Esophagus muscularis mucosa (tissue), 4 donors: ENCODE data around the gene SYT15. TPM values are rescaled to one million over a fixed set of nuclear protein-coding genes. Genes with fewer than 3 reads are reported as not detected.
"Not testable (repeated sequence)": the region's sequence is repeated elsewhere in the genome, so short reads cannot be mapped to it uniquely, and the experiment has no call there.

Experiments used
- DNase-seq: peaks from one replicate; pipeline ENCODE4 v3.0.0-alpha.2; 2017; ENCODE audit errors: extremely low spot score
- H3K27ac ChIP-seq, 4 donors: fragments of 200-600 bp; sonication (generic); replicated peaks in 1 of 4; 1 replicate in 3 of 4; 2 replicates in 1 of 4; pipeline ENCODE4 v1.5.1; 2016 to 2019; ENCODE audit warnings: mild to moderate bottlenecking in 1 of 4
- H3K27me3 ChIP-seq, 4 donors: fragments of 200-600 bp; sonication (generic); one replicate each; pipeline versions ENCODE4 v1.5.1 to v1.6.0; 2016 to 2019
- H3K36me3 ChIP-seq, 4 donors: fragments of 200-600 bp; sonication (generic); one replicate each; pipeline ENCODE4 v1.5.1; 2016 to 2019
- H3K4me1 ChIP-seq, 4 donors: fragments of 200-600 bp; sonication (generic); one replicate each; pipeline ENCODE4 v1.5.1; 2016 to 2019
- H3K4me3 ChIP-seq, 4 donors: fragments of 200-600 bp; sonication (generic); 1 replicate in 2 of 4; 2 replicates in 2 of 4; pipeline ENCODE4 v1.5.1; 2016 to 2019; ENCODE audit warnings: mild to moderate bottlenecking in 4 of 4, moderate library complexity in 1 of 4
- H3K9me3 ChIP-seq, 4 donors: fragments of 200-600 bp; sonication (generic); 1 replicate in 3 of 4; 2 replicates in 1 of 4; pipeline ENCODE4 v1.5.1; 2016 to 2019
- WGBS: methylation state at CpG from one replicate; pipeline ENCODE4 v1.1.5; 2018; 5-methylcytosine and 5-hydroxymethylcytosine counted together
- intact Hi-C: fragments of 100-400 bp; cut with DNase I; formaldehyde crosslinking; loops from one replicate; pipeline ENCODE4 v1.15.1; 2023
- total RNA-seq, 4 donors: library from RNA; depleted of rRNA; stranded (reverse); fragments of >200 nt; gene quantifications; one replicate each; pipeline versions ENCODE4 v1.1.0 to v1.2.1, GENCODE V29; 2016

SYT15 gene
- total RNA-seq, 4 donors from 2014 or later = 2.1 to 7.4 (median 5.4) TPM

DNA sequence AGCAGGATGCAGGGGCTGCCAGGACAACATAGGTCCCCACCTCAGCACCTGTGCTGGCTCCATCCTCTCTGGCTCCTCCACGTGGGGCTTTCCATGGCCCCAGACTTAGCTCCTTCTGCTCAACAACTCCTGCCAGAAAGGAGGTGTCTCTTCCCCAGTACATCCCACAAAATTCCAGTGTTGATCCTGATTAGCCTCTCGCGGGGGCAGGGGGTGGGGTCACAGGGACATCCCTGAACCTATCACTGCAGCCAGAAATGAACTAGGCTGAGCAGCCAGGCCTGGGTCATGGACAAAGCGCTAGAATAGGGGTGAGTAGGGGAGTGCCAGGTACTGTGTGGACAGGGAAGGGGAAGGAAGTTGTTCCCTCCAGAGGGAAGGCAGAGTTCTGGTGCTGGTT is 5.0 kb upstream of the SYT15 start:
- H3K4me1 ChIP-seq, DNase-seq, H3K9me3 ChIP-seq, intact Hi-C loops, H3K36me3 ChIP-seq, H3K27ac ChIP-seq, H3K4me3 ChIP-seq: not testable (repeated sequence)
- peaks cover 0 to 14% (median 0%) of the 10 kb centered on the region in 4 donors for H3K27me3 ChIP-seq
- no CpG with 5 or more reads among the region's 4 CpGs for WGBS

- no CpG with 5 or more reads among the region's 50 CpGs for WGBS
- DNase-seq, H3K27ac ChIP-seq, H3K36me3 ChIP-seq, H3K9me3 ChIP-seq, intact Hi-C loops, H3K4me1 ChIP-seq: not testable (repeated sequence)
- peaks cover 0 to 14% (median 0%) of the 10 kb centered on the region in 4 donors for H3K27me3 ChIP-seq
- H3K4me3 ChIP-seq = peak overlapping the region in 3 of 4 donors; percentile 26 to 45 (median 27)
Observed at GRCh38 chr10:46577624-46578473, 1.1 kb upstream of the SYT15 start.

DNA sequence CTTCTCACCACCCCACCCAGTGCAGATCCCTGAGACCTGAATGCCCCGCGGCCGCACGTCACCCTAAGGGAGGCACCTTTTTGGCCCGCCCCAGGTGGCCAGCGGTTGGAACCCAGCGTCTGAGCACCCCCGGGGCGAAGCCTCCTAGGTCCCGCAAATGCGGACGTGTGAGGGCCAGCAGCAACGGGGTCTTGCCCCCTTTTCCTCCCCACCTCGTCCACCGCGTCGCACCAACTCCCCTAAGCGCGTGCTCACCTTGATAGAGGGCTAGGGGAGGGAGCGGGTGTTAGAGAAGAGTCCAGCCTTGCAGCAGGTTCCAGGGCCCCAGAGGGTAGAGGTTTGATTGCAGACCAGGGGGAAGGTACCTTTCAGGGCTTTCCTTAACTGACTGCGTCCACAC is 450 bp downstream of the SYT15 start:
- H3K4me3 ChIP-seq, intact Hi-C loops, H3K27ac ChIP-seq, H3K36me3 ChIP-seq, H3K4me1 ChIP-seq, DNase-seq, H3K9me3 ChIP-seq: not testable (repeated sequence)
- H3K27me3 ChIP-seq = peaks cover 0 to 14% (median 0%) of the 10 kb centered on the region in 4 donors
- no CpG with 5 or more reads among the region's 21 CpGs for WGBS

DNA sequence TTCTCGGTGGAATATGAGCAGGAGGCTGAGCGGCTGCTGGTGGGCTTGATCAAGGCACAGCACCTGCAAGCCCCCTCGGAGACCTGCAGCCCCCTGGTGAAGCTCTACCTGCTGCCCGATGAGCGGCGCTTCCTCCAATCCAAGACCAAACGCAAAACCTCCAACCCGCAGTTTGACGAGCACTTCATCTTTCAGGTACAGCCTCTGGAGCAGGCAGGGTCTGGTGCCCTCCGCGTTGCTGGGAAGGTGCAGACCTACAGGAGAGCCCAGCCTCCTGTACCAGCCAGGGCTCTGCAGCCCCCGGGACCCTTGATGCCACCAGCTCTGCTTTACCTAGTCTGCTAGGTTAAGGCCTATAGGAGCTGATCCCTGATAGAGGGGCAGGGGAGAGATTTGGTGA is 3.1 kb downstream of the SYT15 start:
- H3K36me3 ChIP-seq, DNase-seq, H3K4me3 ChIP-seq, H3K27ac ChIP-seq, H3K9me3 ChIP-seq, H3K4me1 ChIP-seq, intact Hi-C loops: not testable (repeated sequence)
- peaks cover 0 to 14% (median 0%) of the 10 kb centered on the region in 4 donors for H3K27me3 ChIP-seq
- WGBS = no CpG with 5 or more reads among the region's 12 CpGs

GRCh38 chr10:46582568-46582967 is 3.6 kb downstream of the SYT15 start:
- H3K36me3 ChIP-seq, intact Hi-C loops, H3K9me3 ChIP-seq, DNase-seq, H3K4me3 ChIP-seq, H3K27ac ChIP-seq, H3K4me1 ChIP-seq: not testable (repeated sequence)
- peaks cover 0 to 14% (median 0%) of the 10 kb centered on the region in 4 donors for H3K27me3 ChIP-seq
- no CpG with 5 or more reads among the region's 11 CpGs for WGBS

GRCh38 chr10:46584196-46584595 is 5.3 kb downstream of the SYT15 start:
- H3K27me3 ChIP-seq, H3K36me3 ChIP-seq, H3K4me3 ChIP-seq, intact Hi-C loops, H3K27ac ChIP-seq, DNase-seq, H3K9me3 ChIP-seq, H3K4me1 ChIP-seq: not testable (repeated sequence)
- no CpG with 5 or more reads among the region's 11 CpGs for WGBS

- H3K9me3 ChIP-seq, H3K4me1 ChIP-seq, H3K4me3 ChIP-seq, H3K27ac ChIP-seq, H3K27me3 ChIP-seq, intact Hi-C loops, H3K36me3 ChIP-seq, DNase-seq: not testable (repeated sequence)
- WGBS = no CpG with 5 or more reads among the region's 13 CpGs
Observed at GRCh38 chr10:46585246-46585645, 6.3 kb downstream of the SYT15 start.

GRCh38 chr10:46587546-46587945 is 8.6 kb downstream of the SYT15 start:
- H3K4me3 ChIP-seq, H3K4me1 ChIP-seq, H3K27me3 ChIP-seq, intact Hi-C loops, H3K36me3 ChIP-seq, H3K9me3 ChIP-seq, H3K27ac ChIP-seq, DNase-seq: not testable (repeated sequence)
- WGBS = no CpG with 5 or more reads among the region's 24 CpGs

GRCh38 chr10:46588221-46588620 is 9.3 kb downstream of the SYT15 start:
- H3K27ac ChIP-seq, DNase-seq, intact Hi-C loops, H3K9me3 ChIP-seq, H3K36me3 ChIP-seq, H3K27me3 ChIP-seq, H3K4me3 ChIP-seq, H3K4me1 ChIP-seq: not testable (repeated sequence)
- no CpG with 5 or more reads among the region's 3 CpGs for WGBS

- H3K9me3 ChIP-seq, H3K27ac ChIP-seq, H3K4me1 ChIP-seq, H3K36me3 ChIP-seq, DNase-seq, H3K27me3 ChIP-seq, intact Hi-C loops, H3K4me3 ChIP-seq: not testable (repeated sequence)
- no CpG with 5 or more reads among the region's 3 CpGs for WGBS
Observed at GRCh38 chr10:46589589-46589988, 10.7 kb downstream of the SYT15 start.

DNA sequence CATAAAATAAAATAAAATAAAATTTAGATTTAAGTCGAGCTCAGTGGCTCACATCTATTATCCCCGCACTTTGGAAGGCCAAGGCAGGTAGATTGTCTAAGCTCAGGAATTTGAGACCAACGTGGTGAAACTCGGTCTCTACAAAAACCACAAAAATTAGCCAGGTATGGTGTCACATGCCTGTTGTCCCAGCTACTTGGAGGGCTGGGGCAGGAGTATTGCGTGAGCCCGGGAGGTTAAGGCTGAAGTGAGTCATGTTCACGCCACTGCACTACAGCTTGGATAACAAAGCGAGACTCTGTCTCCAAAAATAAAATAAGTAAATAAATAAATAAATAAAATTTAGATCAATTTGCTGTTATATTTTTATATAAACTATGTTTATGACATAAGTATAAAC is 12.1 kb downstream of the SYT15 start:
- H3K4me3 ChIP-seq, DNase-seq, H3K4me1 ChIP-seq, intact Hi-C loops, H3K27me3 ChIP-seq, H3K36me3 ChIP-seq, H3K9me3 ChIP-seq, H3K27ac ChIP-seq: not testable (repeated sequence)
- WGBS = no CpG with 5 or more reads among the region's 8 CpGs

DNA sequence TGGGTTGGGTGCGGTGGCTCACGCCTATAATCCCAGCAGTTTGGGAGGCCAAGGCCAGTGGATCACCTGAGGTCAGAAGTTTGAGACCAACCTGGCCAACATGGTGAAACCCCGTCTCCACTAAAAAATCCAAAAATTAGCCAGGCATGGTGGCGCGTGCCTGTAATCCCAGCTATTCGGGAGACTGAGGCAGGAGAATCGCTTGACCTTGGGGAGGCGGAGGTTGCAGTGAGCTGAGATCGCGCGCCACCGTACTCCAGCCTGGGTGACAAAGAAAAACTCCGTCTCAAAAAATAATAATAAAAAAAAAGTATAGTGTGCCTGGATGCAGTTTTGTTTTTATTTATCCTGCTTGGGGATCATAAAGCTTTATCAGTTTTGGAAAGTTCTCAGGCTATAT is 14.4 kb downstream of the SYT15 start:
- H3K9me3 ChIP-seq, intact Hi-C loops, H3K27me3 ChIP-seq, DNase-seq, H3K36me3 ChIP-seq, H3K4me1 ChIP-seq, H3K27ac ChIP-seq, H3K4me3 ChIP-seq: not testable (repeated sequence)
- WGBS = 98% methylated on average over 13 of the region's 13 CpGs

DNA sequence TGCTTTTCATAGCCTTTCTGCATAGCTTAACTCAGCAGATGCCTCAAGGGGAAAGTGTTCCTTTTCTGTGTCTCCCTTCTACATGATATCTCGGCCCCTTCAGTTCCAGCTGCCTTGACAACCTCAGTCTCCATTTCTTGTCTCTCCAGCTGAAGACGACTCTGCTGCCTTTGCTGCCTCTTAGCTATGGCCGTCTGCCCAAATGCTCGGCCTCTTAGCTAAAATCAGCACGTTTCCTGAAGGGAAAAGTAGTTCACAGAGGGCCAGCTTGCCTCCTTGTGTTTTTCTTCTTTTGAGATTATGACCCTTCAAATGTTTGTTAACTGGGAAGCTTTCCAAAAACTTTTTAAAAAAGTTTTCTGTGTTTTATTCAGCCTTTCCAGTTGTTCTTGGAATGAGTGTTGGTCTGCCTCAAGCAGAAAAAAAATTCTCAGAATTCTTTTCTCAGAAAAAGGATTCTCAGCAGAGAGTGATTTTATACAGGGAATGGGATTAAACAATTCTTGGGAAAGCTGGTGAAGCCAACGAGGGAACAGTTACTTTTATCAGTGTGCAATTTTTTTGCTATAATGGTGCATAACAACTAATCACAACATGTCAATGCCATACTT is 15.6 kb downstream of the SYT15 start:
- H3K4me1 ChIP-seq, intact Hi-C loops, H3K9me3 ChIP-seq, DNase-seq, H3K27ac ChIP-seq, H3K27me3 ChIP-seq, H3K36me3 ChIP-seq, H3K4me3 ChIP-seq: not testable (repeated sequence)
- 13% methylated on average over 3 of the region's 6 CpGs for WGBS
